ENCODE measurements around the gene KRT23. TPM values are rescaled to one million over a fixed set of nuclear protein-coding genes. Genes with fewer than 3 reads are reported as not detected.

KRT23 gene
- total and polyA plus RNA-seq, 10 of the 15 experiments (the other 5 are each of a cell fraction or from before 2014, with no cell fraction given) = not detected

GRCh38 chr17:40916366-40916765, 21.1 kb downstream of the KRT23 start:
- ATAC-seq (no peak), DNase-seq (ENCODE audit: low read depth, low spot score) (no peak), FAIRE-seq (no peak)
- Histone ChIP-seq H3K4me1 (ENCODE audit: control insufficient read depth, insufficient read depth, low read length) (peaks cover 14% of the 10 kb centered on the region; the same call in 1 of the 2 replicates), H3K4me2 (ENCODE audit: control insufficient read depth, insufficient read depth) (peak overlapping the region; percentile 55), H3K4me3 (no peak overlapping the region), H3K9ac (ENCODE audit: control insufficient read depth, insufficient read depth, low read length) (no peak overlapping the region), H3K79me2 (ENCODE audit: control insufficient read depth, insufficient read depth, low read length) (no peaks in the 10 kb centered on the region), H3K27ac (ENCODE audit: control insufficient read depth, insufficient read depth) (no peak overlapping the region), H4K20me1 (ENCODE audit: control insufficient read depth, insufficient read depth) (no peaks in the 10 kb centered on the region), H3K27me3 (replicated peaks in 1 of 2; ENCODE audit: control insufficient read depth in 2 of 2, insufficient read depth in 2 of 2, low read length in 1 of 2) (no peaks in the 10 kb centered on the region), H2AFZ (ENCODE audit: control insufficient read depth, low read depth, low read length) (no peak overlapping the region), H3K9me3 (replicated peaks; ENCODE audit: control insufficient read depth, insufficient read depth, low read length) (no peaks in the 10 kb centered on the region), H3K36me3 (ENCODE audit: control insufficient read depth in 2 of 2, insufficient read depth in 2 of 2, low read length in 1 of 2) (no peaks in the 10 kb centered on the region)
- intact Hi-C loops (cut with micrococcal nuclease; ENCODE audit: unreplicated experiment) (no loop called here), in situ Hi-C loops (cut with MboI) (no loop called here)
- ChIA-PET CTCF (interaction anchor here (0.6 to 1.8 kb wide), 5 partner anchors 389 to 747 kb away, joined by 3 to 5 read pairs (median 4); no protein-coding TSS in a partner anchor), SMC1A (ENCODE audit: uncharacterized antibody, unreplicated experiment) (interaction anchor here (1.2 kb wide), 1 partner anchor 8 kb away, joined by 3 read pairs; no protein-coding TSS in a partner anchor), RAD21 (ENCODE audit: unreplicated experiment) (interaction anchor here (1.3 to 1.4 kb wide), 2 partner anchors 189 to 747 kb away, joined by 3 to 4 read pairs; no protein-coding TSS in a partner anchor), POLR2A (no interaction called here)
- 0% methylated on average over 1 of the region's 1 CpG for WGBS (ENCODE audit: insufficient coverage, insufficient replicate concordance, low lambda C conversion rate, missing lambda C conversion rate)
- TF ChIP-seq SMARCA5 (IDR thresholded peaks at IDR 0.05) (0 out of 2 replicates have a peak, but pooled peaks have one; percentile 38), PKNOX1 (IDR thresholded peaks at IDR 0.05) (no peak), TCF7 (IDR thresholded peaks at IDR 0.05; ENCODE audit: borderline replicate concordance) (no peak), RAD51 (IDR thresholded peaks at IDR 0.05) (no peak), ELK1 (IDR thresholded peaks at IDR 0.05; ENCODE audit: low read depth, low read length) (no peak), CHD4 (IDR thresholded peaks at IDR 0.05) (no peak), IKZF2 (IDR thresholded peaks at IDR 0.05) (no peak), WRNIP1 (IDR thresholded peaks at IDR 0.05; ENCODE audit: borderline replicate concordance, low read depth, low read length) (no peak)
- BruUV-seq (replicated peaks) = no TSS peak

Data from GM12878 (cell line).